Esophagus muscularis mucosa (tissue), 4 donors: ENCODE data around the gene FAM89B.

Experiments used
- CTCF ChIP-seq, 3 experiments: fragments of 200-600 bp in 2 of 3; fragments of 450-650 bp in 1 of 3; sonication (generic) in 2 of 3; IDR thresholded peaks; one replicate each; pipeline ENCODE4 v1.5.1; 2017 to 2019; ENCODE audit warnings: antibody characterized with exemption in 3 of 3, mild to moderate bottlenecking in 2 of 3, moderate library complexity in 1 of 3
- EP300 ChIP-seq: sonication (generic); formaldehyde crosslinking; IDR thresholded peaks from one replicate; pipeline ENCODE4 v1.6.1; 2017; ENCODE audit warnings: antibody characterized with exemption
- POLR2A ChIP-seq: fragments of 450-650 bp; IDR thresholded peaks from one replicate; pipeline ENCODE4 v1.6.1; 2017; ENCODE audit warnings: antibody characterized with exemption, moderate library complexity, mild to moderate bottlenecking, low read depth
- POLR2AphosphoS5 ChIP-seq, 2 donors: sonication (generic); formaldehyde crosslinking; IDR thresholded peaks; one replicate each; pipeline ENCODE4 v1.6.1; 2017; ENCODE audit warnings: antibody characterized with exemption in 2 of 2

- TF ChIP-seq CTCF (IDR thresholded peaks at IDR 0.05) (no peak), POLR2AphosphoS5 (IDR thresholded peaks at IDR 0.05) (no peak), POLR2A (no peak), EP300 (no peak)
Measured at GRCh38 chr11:65580031-65580692, 7.8 kb downstream of the FAM89B start.
